ENCODE data around the gene LAMC3. TPM values are rescaled to one million over a fixed set of nuclear protein-coding genes. Genes with fewer than 3 reads are reported as not detected.

Gene LAMC3
- total RNA-seq, 3 donors from 2014 or later, result 0.58 to 0.73 (median 0.69) TPM

- intact Hi-C loops (cut with DNase I, micrococcal nuclease), result no loop called here
- no peak for DNase-seq
- TF ChIP-seq, protein P1, sequence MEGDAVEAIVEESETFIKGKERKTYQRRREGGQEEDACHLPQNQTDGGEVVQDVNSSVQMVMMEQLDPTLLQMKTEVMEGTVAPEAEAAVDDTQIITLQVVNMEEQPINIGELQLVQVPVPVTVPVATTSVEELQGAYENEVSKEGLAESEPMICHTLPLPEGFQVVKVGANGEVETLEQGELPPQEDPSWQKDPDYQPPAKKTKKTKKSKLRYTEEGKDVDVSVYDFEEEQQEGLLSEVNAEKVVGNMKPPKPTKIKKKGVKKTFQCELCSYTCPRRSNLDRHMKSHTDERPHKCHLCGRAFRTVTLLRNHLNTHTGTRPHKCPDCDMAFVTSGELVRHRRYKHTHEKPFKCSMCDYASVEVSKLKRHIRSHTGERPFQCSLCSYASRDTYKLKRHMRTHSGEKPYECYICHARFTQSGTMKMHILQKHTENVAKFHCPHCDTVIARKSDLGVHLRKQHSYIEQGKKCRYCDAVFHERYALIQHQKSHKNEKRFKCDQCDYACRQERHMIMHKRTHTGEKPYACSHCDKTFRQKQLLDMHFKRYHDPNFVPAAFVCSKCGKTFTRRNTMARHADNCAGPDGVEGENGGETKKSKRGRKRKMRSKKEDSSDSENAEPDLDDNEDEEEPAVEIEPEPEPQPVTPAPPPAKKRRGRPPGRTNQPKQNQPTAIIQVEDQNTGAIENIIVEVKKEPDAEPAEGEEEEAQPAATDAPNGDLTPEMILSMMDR (IDR thresholded peaks at IDR 0.05), result no peak
- Histone ChIP-seq H3K36me3 (ENCODE audit: low read depth) (no peaks in the 10 kb centered on the region), H3K4me1 (ENCODE audit: low read depth) (no peaks in the 10 kb centered on the region), H3K9me3 (no peaks in the 10 kb centered on the region), H3K4me3 (no peak overlapping the region)
- ATAC-seq, result no peak
These were observed 18.3 kb downstream of the LAMC3 start for GRCh38 chr9:131027048-131027871.

- DNase-seq (no peak), ATAC-seq (no peak)
These were observed 18.9 kb downstream of the LAMC3 start for GRCh38 chr9:131027872-131028179.

DNA sequence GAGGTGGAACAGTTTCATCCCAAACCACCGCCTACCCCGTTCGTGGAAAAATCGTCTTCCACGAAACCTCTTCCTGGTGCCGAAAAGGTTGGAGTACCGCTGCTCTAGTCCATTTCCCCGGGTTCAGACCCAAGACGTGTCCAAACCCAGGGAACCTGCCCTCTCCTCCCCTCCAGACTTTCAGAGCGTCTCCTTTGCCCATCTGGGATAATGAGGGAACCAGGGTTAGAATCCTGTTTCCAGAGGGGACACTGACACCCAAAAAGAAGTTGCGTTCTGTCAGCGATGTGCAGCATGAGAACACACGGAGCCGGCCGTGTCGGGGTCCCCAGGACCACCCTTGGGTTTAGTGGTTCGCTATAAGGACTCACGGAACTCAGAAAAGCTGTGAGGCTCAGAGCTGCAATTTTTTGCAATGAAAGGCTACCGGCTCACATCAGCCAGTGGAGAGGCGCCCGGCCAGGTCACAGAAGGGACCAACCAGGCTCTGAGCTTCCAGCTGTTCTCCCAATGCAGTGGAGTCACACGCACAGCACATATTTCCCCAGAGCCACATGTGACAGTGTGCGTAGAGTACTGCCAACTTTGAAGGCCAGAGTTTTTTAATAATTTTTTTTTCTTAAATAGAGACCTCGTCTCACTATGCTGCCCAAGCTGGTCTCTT is 19.4 kb downstream of the LAMC3 start:
- TF ChIP-seq, protein P1 (IDR thresholded peaks at IDR 0.05), result no peak
- Histone ChIP-seq H3K4me3 (no peak overlapping the region), H3K9me3 (no peaks in the 10 kb centered on the region), H3K4me1 (ENCODE audit: low read depth) (no peaks in the 10 kb centered on the region), H3K36me3 (ENCODE audit: low read depth) (no peaks in the 10 kb centered on the region)
- intact Hi-C loops (cut with DNase I, micrococcal nuclease), result no loop called here
- ATAC-seq, result no peak
- DNase-seq, result no peak

More at GRCh38 chr9:131027872-131028179, 18.9 kb downstream of the LAMC3 start:
- Histone ChIP-seq H3K4me1 (ENCODE audit: low read depth) (no peaks in the 10 kb centered on the region), H3K4me3 (no peak overlapping the region), H3K9me3 (no peaks in the 10 kb centered on the region), H3K36me3 (ENCODE audit: low read depth) (no peaks in the 10 kb centered on the region)
- intact Hi-C loops (cut with DNase I, micrococcal nuclease), result no loop called here
- TF ChIP-seq, protein P1 (IDR thresholded peaks at IDR 0.05), result no peak

DNA sequence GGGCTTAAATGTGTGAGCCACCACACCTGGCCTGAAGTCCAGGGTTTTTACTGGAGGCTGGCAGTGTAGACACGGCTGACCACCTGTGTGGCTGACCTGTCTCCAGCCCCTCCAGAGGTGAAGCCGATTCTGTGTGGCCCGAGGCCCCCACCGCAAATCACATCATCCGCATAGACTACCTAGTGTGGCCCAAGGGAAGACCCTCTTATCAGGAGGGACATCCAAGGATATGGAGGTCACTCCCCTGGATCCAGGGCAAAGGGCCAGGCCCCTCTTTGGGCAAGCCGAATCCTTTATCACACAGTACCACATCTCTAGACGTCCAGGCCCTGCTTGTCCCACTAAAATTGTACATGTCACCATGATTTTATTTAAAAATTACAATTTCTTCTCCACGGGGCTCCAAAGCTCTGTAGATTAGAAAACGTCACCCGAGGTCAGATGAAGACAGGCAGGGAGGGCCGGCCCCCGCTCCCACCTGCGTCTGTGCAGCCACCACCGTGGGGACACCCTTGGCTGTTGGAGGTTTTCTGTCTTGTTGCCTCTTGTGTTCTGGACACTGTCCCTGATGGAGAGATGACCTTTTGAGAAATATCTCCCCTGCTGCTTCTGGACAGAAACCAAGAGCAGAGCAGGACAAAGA is 20.1 kb downstream of the LAMC3 start:
- intact Hi-C loops (cut with DNase I, micrococcal nuclease), result no loop called here
- TF ChIP-seq, protein P1 (IDR thresholded peaks at IDR 0.05), result no peak
- DNase-seq, result no peak
- H3K9me3 ChIP-seq, result no peaks in the 10 kb centered on the region
- H3K4me3 ChIP-seq, result no peak overlapping the region
- no peak for ATAC-seq
- H3K36me3 ChIP-seq (ENCODE audit: low read depth), result no peaks in the 10 kb centered on the region
- H3K4me1 ChIP-seq (ENCODE audit: low read depth), result no peaks in the 10 kb centered on the region

DNA sequence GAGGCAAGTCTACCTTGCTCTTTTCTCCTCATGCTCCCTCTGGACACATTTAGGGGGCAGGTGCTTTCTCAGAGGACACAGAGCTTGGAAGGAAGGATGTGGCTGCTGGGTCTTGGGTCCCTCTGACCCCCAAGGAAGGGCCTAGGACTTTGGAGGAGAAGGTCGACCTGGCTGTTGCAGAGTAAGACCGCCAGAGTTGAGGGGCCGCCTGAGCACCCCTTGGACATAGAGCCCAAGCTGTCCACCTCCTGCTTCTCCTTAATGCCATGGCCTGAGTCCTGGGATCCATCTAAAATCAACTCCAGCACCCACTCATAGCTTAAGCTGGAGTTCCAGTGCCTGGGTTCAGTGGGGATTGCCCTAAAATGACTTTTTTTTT is 20.6 kb downstream of the LAMC3 start:
- ATAC-seq (no peak), DNase-seq (no peak)
- intact Hi-C loops (cut with DNase I, micrococcal nuclease), result no loop called here
- TF ChIP-seq, protein P1 (IDR thresholded peaks at IDR 0.05), result no peak
- Histone ChIP-seq H3K36me3 (ENCODE audit: low read depth) (no peaks in the 10 kb centered on the region), H3K9me3 (no peaks in the 10 kb centered on the region), H3K4me3 (no peak overlapping the region), H3K4me1 (ENCODE audit: low read depth) (no peaks in the 10 kb centered on the region)

All from mucosa of descending colon (tissue), 3 donors.